K562 (cell line): ENCODE data around the gene CHD8. TPM values are rescaled to one million over a fixed set of nuclear protein-coding genes. Genes with fewer than 3 reads are reported as not detected.

Experiments
- CBX8 ChIP-seq: fragments of 200-600 bp; sonication (generic); IDR thresholded peaks from 2 replicates; pipeline ENCODE4 v1.6.1; 2012; ENCODE audit warnings: borderline replicate concordance, mixed run types, low read depth, mild to moderate bottlenecking, moderate library complexity, mixed read lengths, low read length, control low read depth, inconsistent platforms; ENCODE audit not compliant: poor library complexity, severe bottlenecking; ENCODE audit errors: extremely low read depth
- CHD2 ChIP-seq: IDR thresholded peaks from 2 replicates; pipeline ENCODE4 v1.6.1; 2011; ENCODE audit warnings: low read depth, low read length
- DACH1 ChIP-seq: fragments of 450-650 bp; IDR thresholded peaks from 2 replicates; pipeline ENCODE4 v1.6.1; 2018; ENCODE audit not compliant: partially characterized antibody
- EGR1 ChIP-seq: fragments of 450-650 bp; conservative IDR thresholded peaks from 2 replicates; pipeline ENCODE4 v1.6.1; 2017; ENCODE audit warnings: mild to moderate bottlenecking
- FIP1L1 ChIP-seq: fragments of 200-400 bp; formaldehyde crosslinking; IDR thresholded peaks from 2 replicates; pipeline ENCODE4 v1.6.1; 2018; ENCODE audit warnings: mild to moderate bottlenecking, low read depth, low read length; ENCODE audit not compliant: poor library complexity, severe bottlenecking
- HCFC1 ChIP-seq: IDR thresholded peaks from 2 replicates; pipeline ENCODE4 v1.6.1; 2012; ENCODE audit warnings: low read depth, low read length, improper control_type of control experiment
- KAT8 ChIP-seq: fragments of 450-650 bp; IDR thresholded peaks from 2 replicates; pipeline ENCODE4 v1.6.1; 2016; ENCODE audit warnings: low read depth, mild to moderate bottlenecking
- KLF13 ChIP-seq: fragments of 450-650 bp; IDR thresholded peaks from 2 replicates; pipeline ENCODE4 v1.6.1; 2016; ENCODE audit warnings: missing genetic modification characterization, low read depth, mild to moderate bottlenecking, missing compliant biosample characterization, moderate library complexity, borderline replicate concordance
- KLF6 ChIP-seq: fragments of 250-450 bp; sonication (Bioruptor Pico); IDR thresholded peaks from 2 replicates; pipeline ENCODE4 v1.4.0; 2020; ENCODE audit warnings: mild to moderate bottlenecking, moderate library complexity, borderline replicate concordance
- MAFG ChIP-seq: fragments of 450-650 bp; conservative IDR thresholded peaks from 2 replicates; pipeline ENCODE4 v1.6.1; 2016; ENCODE audit warnings: missing genetic modification characterization, missing compliant biosample characterization
- MEF2D ChIP-seq: conservative IDR thresholded peaks from 2 replicates; pipeline ENCODE4 v1.6.1; 2016; ENCODE audit warnings: low read depth, missing genetic modification characterization, missing compliant biosample characterization
- NFIC ChIP-seq: fragments of 450-650 bp; IDR thresholded peaks from 2 replicates; pipeline ENCODE4 v1.6.1; 2017; ENCODE audit warnings: mild to moderate bottlenecking, inconsistent platforms
- PHF20 ChIP-seq: fragments of 450-650 bp; IDR thresholded peaks from 2 replicates; pipeline ENCODE4 v1.6.1; 2018; ENCODE audit not compliant: partially characterized antibody
- PRPF4 ChIP-seq: fragments of 200-400 bp; formaldehyde crosslinking; IDR thresholded peaks from one replicate; pipeline ENCODE4 v1.6.1; 2017; ENCODE audit warnings: low read length, low read depth, mild to moderate bottlenecking; ENCODE audit not compliant: insufficient read depth, poor library complexity, severe bottlenecking
- RBM15 ChIP-seq: fragments of 200-400 bp; formaldehyde crosslinking; IDR thresholded peaks from 2 replicates; pipeline ENCODE4 v1.6.1; 2018; ENCODE audit warnings: mild to moderate bottlenecking, low read length, moderate library complexity; ENCODE audit not compliant: insufficient read depth
- THRB ChIP-seq: fragments of 450-650 bp; formaldehyde crosslinking; conservative IDR thresholded peaks from 2 replicates; pipeline ENCODE4 v1.4.0; 2022; ENCODE audit warnings: mild to moderate bottlenecking, missing genetic modification characterization
- TRIM28 ChIP-seq: fragments of 450-650 bp; IDR thresholded peaks from 2 replicates; pipeline ENCODE4 v1.6.1; 2017
- ZFP30 ChIP-seq: fragments of 250-450 bp; sonication (Bioruptor Pico); IDR thresholded peaks from 2 replicates; pipeline ENCODE4 v1.8.0; 2022; ENCODE audit warnings: moderate library complexity, mild to moderate bottlenecking, inconsistent platforms, borderline replicate concordance
- ZFP91 ChIP-seq: sonication (generic); formaldehyde crosslinking; IDR thresholded peaks from 2 replicates; pipeline ENCODE4 v1.8.0; 2022; ENCODE audit warnings: mild to moderate bottlenecking, missing genetic modification reagents
- ZKSCAN8 ChIP-seq: fragments of 200-800 bp; sonication (Bioruptor generic); IDR thresholded peaks from 2 replicates; pipeline ENCODE4 v1.6.1; 2016; ENCODE audit warnings: missing genetic modification characterization, missing compliant biosample characterization
- ZNF232 ChIP-seq: sonication (generic); formaldehyde crosslinking; IDR thresholded peaks from 2 replicates; pipeline ENCODE4 v1.8.0; 2022; ENCODE audit warnings: mild to moderate bottlenecking, missing genetic modification reagents
- ZNF24 ChIP-seq: fragments of 450-650 bp; IDR thresholded peaks from 2 replicates; pipeline ENCODE4 v1.6.1; 2016
- ZNF41 ChIP-seq: fragments of 250-450 bp; sonication (Bioruptor Pico); conservative IDR thresholded peaks from 2 replicates; pipeline ENCODE4 v1.4.0; 2020; ENCODE audit warnings: mild to moderate bottlenecking
- ZNF511 ChIP-seq: sonication (generic); formaldehyde crosslinking; IDR thresholded peaks from 2 replicates; pipeline ENCODE4 v1.8.0; 2022; ENCODE audit warnings: mild to moderate bottlenecking, missing genetic modification reagents
- polyA plus RNA-seq, 8 experiments: library from polyadenylated mRNA; depleted of rRNA in 4 of 8; stranded (reverse) in 5 of 8; unstranded in 3 of 8; fragments of >200 nt; fragmentation: Nextera tagmentation in 2 of 8; fragmentation: Illumina TruSeq in 1 of 8; extraction: Ambion mirVana in 2 of 8; extraction: Trizol in 1 of 8; gene quantifications; 2 replicates each; pipeline versions ENCODE4 v1.2.1 to v1.2.3, GENCODE V29; 2011 to 2014; ENCODE audit warnings: inconsistent platforms in 1 of 8, missing spikeins in 1 of 8
- total RNA-seq, 7 experiments: library from RNA; depleted of rRNA in 6 of 7; stranded (reverse); fragments of >200 nt in 6 of 7; fragmentation: Illumina TruSeq in 2 of 7; extraction: Trizol in 2 of 7; gene quantifications; 2 replicates each; pipeline versions ENCODE4 v1.2.1 to v1.2.3, GENCODE V29; 2011 to 2021; ENCODE audit warnings: low replicate concordance in 1 of 7

Gene CHD8
- total and polyA plus RNA-seq, 9 of the 15 experiments (the other 6 are each of a cell fraction or from before 2014, with no cell fraction given), result 11.1 to 51.2 (median 32.8) TPM

GRCh38 chr14:21383848-21384493, 72.0 kb downstream of the CHD8 start, which contains the start of gene SUPT16H (continued):
- TF ChIP-seq RBM15, result no peak
- TF ChIP-seq MAFG, result 0 out of 2 replicates have a peak, but pooled peaks have one; percentile 28
- TF ChIP-seq ZNF41 (CRISPR knock-in tag), result no peak
- peak; percentile 90 for TF ChIP-seq CHD2
- TF ChIP-seq NFIC, result no peak
- no peak for TF ChIP-seq FIP1L1
- peak; percentile 88 for TF ChIP-seq PHF20
- TF ChIP-seq ZNF24, result no peak
- TF ChIP-seq DACH1, result no peak
- no peak for TF ChIP-seq KLF6 (CRISPR knock-in tag)
- no peak for TF ChIP-seq THRB
- peak; percentile 80 for TF ChIP-seq EGR1
- no peak for TF ChIP-seq PRPF4
- TF ChIP-seq KAT8, result no peak
- TF ChIP-seq MEF2D (tag), result no peak
- no peak for TF ChIP-seq TRIM28
- peak; percentile 48 for TF ChIP-seq HCFC1
- TF ChIP-seq ZFP91 (CRISPR knock-in tag), result no peak
- TF ChIP-seq ZNF232 (CRISPR knock-in tag), result no peak
- TF ChIP-seq ZKSCAN8 (CRISPR knock-in tag), result no peak
- TF ChIP-seq KLF13 (tag), result 0 out of 2 replicates have a peak, but pooled peaks have one; percentile 9
- no peak for TF ChIP-seq ZNF511 (CRISPR knock-in tag)
- TF ChIP-seq CBX8, result no peak
- TF ChIP-seq ZFP30, result no peak
